ENCODE results near the gene ATP1B1.

Gene ATP1B1

GRCh38 chr1:169102567-169102966 is 3.9 kb upstream of the ATP1B1 start:
- no peaks in the 10 kb centered on the region for H3K79me2 ChIP-seq (ENCODE audit: insufficient read depth, low read depth)
- no peaks in the 10 kb centered on the region for H4K20me1 ChIP-seq (ENCODE audit: insufficient read depth)
- TF ChIP-seq, protein P1, sequence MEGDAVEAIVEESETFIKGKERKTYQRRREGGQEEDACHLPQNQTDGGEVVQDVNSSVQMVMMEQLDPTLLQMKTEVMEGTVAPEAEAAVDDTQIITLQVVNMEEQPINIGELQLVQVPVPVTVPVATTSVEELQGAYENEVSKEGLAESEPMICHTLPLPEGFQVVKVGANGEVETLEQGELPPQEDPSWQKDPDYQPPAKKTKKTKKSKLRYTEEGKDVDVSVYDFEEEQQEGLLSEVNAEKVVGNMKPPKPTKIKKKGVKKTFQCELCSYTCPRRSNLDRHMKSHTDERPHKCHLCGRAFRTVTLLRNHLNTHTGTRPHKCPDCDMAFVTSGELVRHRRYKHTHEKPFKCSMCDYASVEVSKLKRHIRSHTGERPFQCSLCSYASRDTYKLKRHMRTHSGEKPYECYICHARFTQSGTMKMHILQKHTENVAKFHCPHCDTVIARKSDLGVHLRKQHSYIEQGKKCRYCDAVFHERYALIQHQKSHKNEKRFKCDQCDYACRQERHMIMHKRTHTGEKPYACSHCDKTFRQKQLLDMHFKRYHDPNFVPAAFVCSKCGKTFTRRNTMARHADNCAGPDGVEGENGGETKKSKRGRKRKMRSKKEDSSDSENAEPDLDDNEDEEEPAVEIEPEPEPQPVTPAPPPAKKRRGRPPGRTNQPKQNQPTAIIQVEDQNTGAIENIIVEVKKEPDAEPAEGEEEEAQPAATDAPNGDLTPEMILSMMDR (conservative IDR thresholded peaks at IDR 0.05; ENCODE audit: low read depth, low read length) = no peak
- H3K4me1 ChIP-seq (ENCODE audit: low read depth, poor library complexity, severe bottlenecking) = peaks cover 9% of the 10 kb centered on the region
- H3K27ac ChIP-seq = no peak overlapping the region
- H3K4me2 ChIP-seq = no peak overlapping the region
- peaks cover 7% of the 10 kb centered on the region; the same call in 1 of the 2 replicates for H3K27me3 ChIP-seq (ENCODE audit: insufficient read depth, low read depth)
- no peak overlapping the region for H3K9ac ChIP-seq
- H3K36me3 ChIP-seq (ENCODE audit: insufficient read depth) = no peaks in the 10 kb centered on the region
- no peak overlapping the region for H3K4me3 ChIP-seq (IDR thresholded peaks at IDR 0.05; ENCODE audit: insufficient read depth, low read depth, low read length)
- no peak overlapping the region for H2AFZ ChIP-seq (ENCODE audit: low read depth)

- Histone ChIP-seq H3K36me3 (ENCODE audit: insufficient read depth) (no peaks in the 10 kb centered on the region), H3K9ac (no peak overlapping the region), H3K4me1 (ENCODE audit: low read depth, poor library complexity, severe bottlenecking) (peaks cover 9% of the 10 kb centered on the region), H3K27ac (no peak overlapping the region), H3K4me2 (no peak overlapping the region), H3K27me3 (ENCODE audit: insufficient read depth, low read depth) (peaks cover 7% of the 10 kb centered on the region; the same call in 1 of the 2 replicates), H2AFZ (ENCODE audit: low read depth) (no peak overlapping the region), H4K20me1 (ENCODE audit: insufficient read depth) (no peaks in the 10 kb centered on the region), H3K4me3 (IDR thresholded peaks at IDR 0.05; ENCODE audit: insufficient read depth, low read depth, low read length) (no peak overlapping the region), H3K79me2 (ENCODE audit: insufficient read depth, low read depth) (no peaks in the 10 kb centered on the region)
- TF ChIP-seq, protein P1 (conservative IDR thresholded peaks at IDR 0.05; ENCODE audit: low read depth, low read length) = no peak
Observed at GRCh38 chr1:169103002-169103401, 3.5 kb upstream of the ATP1B1 start.

DNA sequence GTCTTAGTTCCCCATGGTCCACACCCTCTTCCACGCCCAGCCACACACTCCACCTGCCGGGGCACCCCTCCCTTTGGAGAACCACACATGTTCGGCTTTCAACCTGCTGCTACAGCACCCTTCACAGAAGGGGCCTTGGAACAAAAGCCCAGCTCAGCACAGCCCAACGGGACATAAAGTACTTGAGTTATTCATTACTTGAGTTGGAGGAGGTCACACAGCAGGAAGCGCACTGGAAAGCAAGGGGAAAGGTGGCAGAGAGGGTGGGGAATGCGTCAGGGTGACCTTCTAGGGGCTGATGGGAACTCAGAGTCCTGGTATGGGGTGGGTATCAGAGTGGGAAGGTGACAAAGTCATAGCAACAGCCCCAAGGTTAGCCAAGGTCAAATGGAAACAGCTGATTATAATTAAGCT is 3.0 kb upstream of the ATP1B1 start:
- no peak overlapping the region for H2AFZ ChIP-seq (ENCODE audit: low read depth)
- no peak overlapping the region for H3K9ac ChIP-seq
- H3K27me3 ChIP-seq (ENCODE audit: insufficient read depth, low read depth) = peaks cover 7% of the 10 kb centered on the region; the same call in 1 of the 2 replicates
- H3K36me3 ChIP-seq (ENCODE audit: insufficient read depth) = no peaks in the 10 kb centered on the region
- H3K79me2 ChIP-seq (ENCODE audit: insufficient read depth, low read depth) = no peaks in the 10 kb centered on the region
- H4K20me1 ChIP-seq (ENCODE audit: insufficient read depth) = no peaks in the 10 kb centered on the region
- TF ChIP-seq, protein P1 (conservative IDR thresholded peaks at IDR 0.05; ENCODE audit: low read depth, low read length) = no peak
- no peak overlapping the region for H3K4me3 ChIP-seq (IDR thresholded peaks at IDR 0.05; ENCODE audit: insufficient read depth, low read depth, low read length)
- peaks cover 9% of the 10 kb centered on the region for H3K4me1 ChIP-seq (ENCODE audit: low read depth, poor library complexity, severe bottlenecking)
- H3K27ac ChIP-seq = no peak overlapping the region
- no peak overlapping the region for H3K4me2 ChIP-seq

- peak overlapping the region; percentile 87; the same call in 1 of the 2 replicates for H2AFZ ChIP-seq (ENCODE audit: low read depth)
- TF ChIP-seq, protein P1 (conservative IDR thresholded peaks at IDR 0.05; ENCODE audit: low read depth, low read length) = no peak
- H3K9ac ChIP-seq = no peak overlapping the region
- no peak overlapping the region for H3K4me3 ChIP-seq (IDR thresholded peaks at IDR 0.05; ENCODE audit: insufficient read depth, low read depth, low read length)
- peaks cover 9% of the 10 kb centered on the region for H3K4me1 ChIP-seq (ENCODE audit: low read depth, poor library complexity, severe bottlenecking)
- peak overlapping the region; percentile 61; the same call in 1 of the 2 replicates for H3K4me2 ChIP-seq
- H3K79me2 ChIP-seq (ENCODE audit: insufficient read depth, low read depth) = no peaks in the 10 kb centered on the region
- no peaks in the 10 kb centered on the region for H3K36me3 ChIP-seq (ENCODE audit: insufficient read depth)
- H4K20me1 ChIP-seq (ENCODE audit: insufficient read depth) = no peaks in the 10 kb centered on the region
- no peak overlapping the region for H3K27ac ChIP-seq
- peaks cover 7% of the 10 kb centered on the region; the same call in 1 of the 2 replicates for H3K27me3 ChIP-seq (ENCODE audit: insufficient read depth, low read depth)
Observed at GRCh38 chr1:169105087-169105433, 1.4 kb upstream of the ATP1B1 start.
